Karpas-422 (cell line): Measurements from ENCODE around the gene UTP25. TPM values are rescaled to one million over a fixed set of nuclear protein-coding genes. Genes with fewer than 3 reads are reported as not detected.

Experiments used
- DNase-seq: peaks from one replicate; pipeline ENCODE4 v3.0.0-alpha.2; 2015
- H2AFZ ChIP-seq: fragments of 200-600 bp; sonication (generic); 2 replicates; pipeline ENCODE4 v1.6.1; 2014; ENCODE audit warnings: antibody characterized with exemption, low read length, mixed read lengths
- H3K27ac ChIP-seq: fragments of 200-600 bp; sonication (generic); 2 replicates; pipeline ENCODE4 v1.5.1; 2014; ENCODE audit warnings: mild to moderate bottlenecking, low read length, moderate library complexity
- H3K27me3 ChIP-seq: fragments of 200-600 bp; sonication (generic); 2 replicates; pipeline ENCODE4 v1.6.1; 2014; ENCODE audit warnings: low read length, mixed read lengths
- H3K36me3 ChIP-seq: fragments of 200-600 bp; sonication (generic); 2 replicates; pipeline ENCODE4 v1.6.1; 2014; ENCODE audit warnings: low read length, mixed read lengths; ENCODE audit not compliant: insufficient read depth
- H3K4me1 ChIP-seq: fragments of 200-600 bp; sonication (generic); 2 replicates; pipeline ENCODE4 v1.6.1; 2014; ENCODE audit warnings: mild to moderate bottlenecking, low read length, mixed read lengths
- H3K4me2 ChIP-seq: fragments of 200-600 bp; sonication (generic); 2 replicates; pipeline ENCODE4 v1.6.1; 2014; ENCODE audit warnings: low read length, low read depth, mild to moderate bottlenecking; ENCODE audit not compliant: poor library complexity, severe bottlenecking
- H3K4me3 ChIP-seq: fragments of 200-600 bp; sonication (generic); 2 replicates; pipeline ENCODE4 v1.5.1; 2014; ENCODE audit warnings: mild to moderate bottlenecking, antibody characterized with exemption, low read length, mixed read lengths
- H3K79me2 ChIP-seq: fragments of 200-600 bp; sonication (generic); 2 replicates; pipeline ENCODE4 v1.6.1; 2014; ENCODE audit warnings: mild to moderate bottlenecking, low read length, mixed read lengths
- H3K9ac ChIP-seq: fragments of 200-600 bp; sonication (generic); 2 replicates; pipeline ENCODE4 v1.6.0; 2014; ENCODE audit warnings: low read length
- H3K9me2 ChIP-seq: fragments of 200-600 bp; sonication (generic), shearing (Covaris generic); replicated peaks from 2 replicates; pipeline ENCODE4 v1.6.0; 2014; ENCODE audit warnings: mild to moderate bottlenecking, low read length, moderate library complexity; ENCODE audit not compliant: insufficient read depth
- H3K9me3 ChIP-seq: fragments of 300-700, 200-600 bp; sonication (generic); 2 replicates; pipeline ENCODE4 v1.6.1; 2014; ENCODE audit warnings: low read length, mixed read lengths
- H4K20me1 ChIP-seq: fragments of 200-600 bp; sonication (generic); 2 replicates; pipeline ENCODE4 v1.6.1; 2014; ENCODE audit warnings: mild to moderate bottlenecking, antibody characterized with exemption, low read length, low read depth; ENCODE audit not compliant: insufficient read depth
- total RNA-seq: library from RNA; depleted of rRNA; stranded (reverse); fragments of >200 nt; shearing (Covaris generic); gene quantifications from 2 replicates; pipeline ENCODE4 v1.2.3, GENCODE V29; 2014; ENCODE audit warnings: low replicate concordance

Gene UTP25
- total RNA-seq, 1 experiment from 2014 or later = 11.7 TPM

- no peak for DNase-seq
- Histone ChIP-seq H3K27ac (no peak overlapping the region), H3K79me2 (no peaks in the 10 kb centered on the region), H3K27me3 (no peaks in the 10 kb centered on the region), H4K20me1 (no peaks in the 10 kb centered on the region), H3K36me3 (no peaks in the 10 kb centered on the region), H3K4me1 (peaks cover 4% of the 10 kb centered on the region; the same call in 1 of the 2 replicates), H3K4me2 (no peak overlapping the region), H3K9me3 (no peaks in the 10 kb centered on the region), H2AFZ (no peak overlapping the region), H3K4me3 (no peak overlapping the region), H3K9me2 (no peaks in the 10 kb centered on the region), H3K9ac (no peak overlapping the region)
Observed at GRCh38 chr1:209810783-209811182, 17.0 kb upstream of the UTP25 start.

GRCh38 chr1:209813902-209814301 lies 13.9 kb upstream of the UTP25 start:
- H3K4me2 ChIP-seq = no peak overlapping the region
- H2AFZ ChIP-seq = no peak overlapping the region
- H3K79me2 ChIP-seq = no peaks in the 10 kb centered on the region
- no peak overlapping the region for H3K4me3 ChIP-seq
- H3K9ac ChIP-seq = no peak overlapping the region
- no peaks in the 10 kb centered on the region for H3K9me3 ChIP-seq
- no peak for DNase-seq
- no peaks in the 10 kb centered on the region for H3K9me2 ChIP-seq
- no peaks in the 10 kb centered on the region for H4K20me1 ChIP-seq
- no peaks in the 10 kb centered on the region for H3K36me3 ChIP-seq
- no peaks in the 10 kb centered on the region for H3K4me1 ChIP-seq
- H3K27ac ChIP-seq = no peak overlapping the region
- no peaks in the 10 kb centered on the region for H3K27me3 ChIP-seq

GRCh38 chr1:209815490-209815889 lies 12.3 kb upstream of the UTP25 start:
- Histone ChIP-seq H2AFZ (no peak overlapping the region), H3K36me3 (no peaks in the 10 kb centered on the region), H3K4me1 (no peaks in the 10 kb centered on the region), H3K9me2 (no peaks in the 10 kb centered on the region), H3K4me3 (no peak overlapping the region), H3K79me2 (no peaks in the 10 kb centered on the region), H3K9me3 (no peaks in the 10 kb centered on the region), H4K20me1 (no peaks in the 10 kb centered on the region), H3K4me2 (no peak overlapping the region), H3K27me3 (no peaks in the 10 kb centered on the region), H3K27ac (no peak overlapping the region), H3K9ac (no peak overlapping the region)
- DNase-seq = no peak

- H3K9me3 ChIP-seq = no peaks in the 10 kb centered on the region
- DNase-seq = no peak
- H3K27ac ChIP-seq = no peak overlapping the region
- no peaks in the 10 kb centered on the region for H4K20me1 ChIP-seq
- H3K4me3 ChIP-seq = no peak overlapping the region
- H3K9ac ChIP-seq = no peak overlapping the region
- H3K4me1 ChIP-seq = no peaks in the 10 kb centered on the region
- no peaks in the 10 kb centered on the region for H3K27me3 ChIP-seq
- no peaks in the 10 kb centered on the region for H3K9me2 ChIP-seq
- H2AFZ ChIP-seq = no peak overlapping the region
- H3K79me2 ChIP-seq = no peaks in the 10 kb centered on the region
- no peaks in the 10 kb centered on the region for H3K36me3 ChIP-seq
- H3K4me2 ChIP-seq = no peak overlapping the region
Observed at GRCh38 chr1:209815931-209816341, 11.8 kb upstream of the UTP25 start.

- Histone ChIP-seq H3K4me2 (no peak overlapping the region), H3K9ac (no peak overlapping the region), H3K4me1 (no peaks in the 10 kb centered on the region), H3K4me3 (no peak overlapping the region), H3K27me3 (no peaks in the 10 kb centered on the region), H3K9me2 (no peaks in the 10 kb centered on the region), H3K79me2 (no peaks in the 10 kb centered on the region), H3K27ac (no peak overlapping the region), H3K9me3 (no peaks in the 10 kb centered on the region), H2AFZ (no peak overlapping the region), H3K36me3 (no peaks in the 10 kb centered on the region), H4K20me1 (no peaks in the 10 kb centered on the region)
- DNase-seq = no peak
Observed at GRCh38 chr1:209816923-209817322, 10.8 kb upstream of the UTP25 start.

GRCh38 chr1:209817691-209818090 lies 10.1 kb upstream of the UTP25 start:
- H3K36me3 ChIP-seq = no peaks in the 10 kb centered on the region
- H3K4me2 ChIP-seq = no peak overlapping the region
- H3K4me3 ChIP-seq = no peak overlapping the region
- H3K4me1 ChIP-seq = no peaks in the 10 kb centered on the region
- H3K27me3 ChIP-seq = no peaks in the 10 kb centered on the region
- no peak for DNase-seq
- H3K9me2 ChIP-seq = no peaks in the 10 kb centered on the region
- H3K79me2 ChIP-seq = no peaks in the 10 kb centered on the region
- no peaks in the 10 kb centered on the region for H4K20me1 ChIP-seq
- H3K9me3 ChIP-seq = no peaks in the 10 kb centered on the region
- no peak overlapping the region for H3K9ac ChIP-seq
- H2AFZ ChIP-seq = no peak overlapping the region
- H3K27ac ChIP-seq = no peak overlapping the region

- Histone ChIP-seq H3K27ac (no peak overlapping the region), H3K79me2 (no peaks in the 10 kb centered on the region), H3K4me2 (no peak overlapping the region), H3K4me1 (0 out of 2 replicates have a peak, but pooled peaks cover 2% of the 10 kb centered on the region), H4K20me1 (no peaks in the 10 kb centered on the region), H3K9ac (no peak overlapping the region), H3K36me3 (no peaks in the 10 kb centered on the region), H3K9me3 (no peaks in the 10 kb centered on the region), H3K4me3 (no peak overlapping the region), H2AFZ (no peak overlapping the region), H3K27me3 (no peaks in the 10 kb centered on the region), H3K9me2 (no peaks in the 10 kb centered on the region)
- DNase-seq = no peak
Observed at GRCh38 chr1:209819058-209819457, 8.7 kb upstream of the UTP25 start.

GRCh38 chr1:209820986-209821385 lies 6.8 kb upstream of the UTP25 start:
- Histone ChIP-seq H3K79me2 (no peaks in the 10 kb centered on the region), H3K9ac (no peak overlapping the region), H3K27me3 (no peaks in the 10 kb centered on the region), H3K36me3 (no peaks in the 10 kb centered on the region), H3K9me2 (no peaks in the 10 kb centered on the region), H3K4me2 (no peak overlapping the region), H3K9me3 (no peaks in the 10 kb centered on the region), H4K20me1 (no peaks in the 10 kb centered on the region), H2AFZ (no peak overlapping the region), H3K4me1 (0 out of 2 replicates have a peak, but pooled peaks cover 2% of the 10 kb centered on the region), H3K27ac (no peak overlapping the region), H3K4me3 (no peak overlapping the region)
- no peak for DNase-seq

GRCh38 chr1:209822706-209823105 lies 5.1 kb upstream of the UTP25 start:
- Histone ChIP-seq H3K9ac (no peak overlapping the region), H3K36me3 (no peaks in the 10 kb centered on the region), H3K9me3 (no peaks in the 10 kb centered on the region), H3K27me3 (no peaks in the 10 kb centered on the region), H3K79me2 (no peaks in the 10 kb centered on the region), H4K20me1 (no peaks in the 10 kb centered on the region), H2AFZ (no peak overlapping the region), H3K4me1 (0 out of 2 replicates have a peak, but pooled peaks cover 2% of the 10 kb centered on the region), H3K4me3 (no peak overlapping the region), H3K4me2 (no peak overlapping the region), H3K27ac (no peak overlapping the region), H3K9me2 (no peaks in the 10 kb centered on the region)
- DNase-seq = no peak
